A549 (cell line): ENCODE results near the gene CNTN2.

Source experiments
- NPAS2 ChIP-seq: fragments of 250-450 bp; sonication (Bioruptor Pico); IDR thresholded peaks from 2 replicates; pipeline ENCODE4 v1.8.0; 2022; ENCODE audit warnings: mild to moderate bottlenecking, moderate library complexity, borderline replicate concordance
- SMC3 ChIP-seq: fragments of >200 bp; sonication (Bioruptor Twin); formaldehyde crosslinking; IDR thresholded peaks from 3 replicates; pipeline ENCODE4 v1.6.1; 2018; ENCODE audit warnings: inconsistent platforms

GRCh38 chr1:205060746-205061145, 17.7 kb downstream of the CNTN2 start:
- TF ChIP-seq SMC3 (no peak), NPAS2 (CRISPR knock-in tag) (no peak)
